A549 (cell line): Measurements from ENCODE around the gene TEDDM1. TPM values are rescaled to one million over a fixed set of nuclear protein-coding genes. Genes with fewer than 3 reads are reported as not detected.

Source experiments
- ATAC-seq, 2 experiments: fragments of 200-7000 bp in 1 of 2; fragments of >200 bp in 1 of 2; cut with Nextera tagmentation in 1 of 2; cut with Tn5 transposase in 1 of 2; 3 replicates each; pipeline versions ENCODE4 v1.8.0 to v1.9.1; 2018 to 2020; ENCODE audit warnings: mild to moderate bottlenecking in 1 of 2, moderate library complexity in 1 of 2
- CTCF ChIA-PET: fragments of 300-600 bp; sonication (Branson Sonifier 250); formaldehyde crosslinking; extraction: SDS; loops from one replicate; lab custom pipeline; 2021; ENCODE audit warnings: antibody characterized with exemption, inconsistent platforms; lab: Yijun Ruan, JAX
- POLR2A ChIA-PET: fragments of 350-600 bp; formaldehyde crosslinking; extraction: SDS; loops from one replicate; lab custom pipeline; 2021; ENCODE audit warnings: antibody characterized with exemption, inconsistent platforms; lab: Yijun Ruan, JAX
- DNase-seq, 2 experiments: peaks; one replicate each; pipeline versions ENCODE4 v3.0.0 to v3.0.0-alpha.2; 2011 to 2016; ENCODE audit warnings: low read depth in 1 of 2, low spot score in 1 of 2
- FAIRE-seq: peaks from 2 replicates; lab custom pipeline; 2011; peaks lifted over from hg19 to GRCh38; lab: Jason Lieb, UNC
- H3K27ac ChIP-seq, 2 experiments: fragments of >200 bp; sonication (Bioruptor Twin); formaldehyde crosslinking; 3 replicates each; pipeline ENCODE4 v1.5.1; 2016 to 2017
- H3K4me1 ChIP-seq: fragments of >200 bp; sonication (Bioruptor Twin); formaldehyde crosslinking; 3 replicates; pipeline ENCODE4 v1.6.1; 2016
- H3K4me2 ChIP-seq: fragments of >200 bp; sonication (Bioruptor Twin); formaldehyde crosslinking; 3 replicates; pipeline ENCODE4 v1.6.1; 2016
- H3K4me3 ChIP-seq: fragments of >200 bp; sonication (Bioruptor Twin); formaldehyde crosslinking; 3 replicates; pipeline ENCODE4 v1.5.1; 2016
- H3K9me3 ChIP-seq: fragments of >200 bp; sonication (Bioruptor Twin); formaldehyde crosslinking; 3 replicates; pipeline ENCODE4 v1.6.1; 2016
- ATOH8 ChIP-seq: fragments of 250-450 bp; sonication (Bioruptor Pico); IDR thresholded peaks from 2 replicates; pipeline ENCODE4 v1.5.0; 2020; ENCODE audit warnings: low read depth, mild to moderate bottlenecking, moderate library complexity
- BHLHE40 ChIP-seq: IDR thresholded peaks from 2 replicates; pipeline ENCODE4 v1.6.1; 2012; ENCODE audit warnings: low read depth, low read length, inconsistent platforms
- CBX2 ChIP-seq: fragments of 200-600 bp; sonication (generic); IDR thresholded peaks from 2 replicates; pipeline ENCODE4 v1.6.1; 2016; ENCODE audit warnings: low read depth, mild to moderate bottlenecking, borderline replicate concordance
- CEBPB ChIP-seq, 2 experiments: fragments of >200 bp in 1 of 2; sonication (Bioruptor Twin) in 1 of 2; formaldehyde crosslinking in 1 of 2; IDR thresholded peaks; 2 replicates each; pipeline ENCODE4 v1.6.1; 2012 to 2016
- CHD2 ChIP-seq: fragments of 150-350 bp; IDR thresholded peaks from 2 replicates; pipeline ENCODE4 v1.6.1; 2014; ENCODE audit warnings: low read length; ENCODE audit not compliant: partially characterized antibody
- CHD4 ChIP-seq: fragments of 200-600 bp; sonication (generic); IDR thresholded peaks from 2 replicates; pipeline ENCODE4 v1.6.1; 2016; ENCODE audit warnings: antibody characterized with exemption, mild to moderate bottlenecking, borderline replicate concordance
- E2F6 ChIP-seq: IDR thresholded peaks from 2 replicates; pipeline ENCODE4 v1.6.1; 2012; ENCODE audit warnings: low read depth, borderline replicate concordance
- EHMT2 ChIP-seq: fragments of 200-600 bp; sonication (generic); IDR thresholded peaks from 2 replicates; pipeline ENCODE4 v1.6.1; 2016; ENCODE audit warnings: antibody characterized with exemption, low read depth, mild to moderate bottlenecking, moderate library complexity
- EP300 ChIP-seq, 2 experiments: fragments of >200 bp; sonication (Bioruptor Twin); formaldehyde crosslinking; IDR thresholded peaks; 2 replicates in 1 of 2; 3 replicates in 1 of 2; pipeline ENCODE4 v1.6.1; 2016 to 2017
- ESRRA ChIP-seq: fragments of 150-350 bp; IDR thresholded peaks from 2 replicates; pipeline ENCODE4 v1.6.1; 2014; ENCODE audit warnings: mild to moderate bottlenecking, low read length, borderline replicate concordance
- FOSL2 ChIP-seq, 2 experiments: fragments of 450-650 bp in 1 of 2; fragments of >200 bp in 1 of 2; sonication (Bioruptor Twin) in 1 of 2; formaldehyde crosslinking; IDR thresholded peaks; 2 replicates each; pipeline versions ENCODE4 v1.5.0 to v1.6.1; 2016 to 2020; ENCODE audit warnings: mild to moderate bottlenecking in 1 of 2, moderate library complexity in 1 of 2
- FOXS1 ChIP-seq: fragments of 250-450 bp; sonication (Bioruptor Pico); IDR thresholded peaks from 2 replicates; pipeline ENCODE4 v1.5.0; 2020; ENCODE audit warnings: mild to moderate bottlenecking, moderate library complexity
- HMGXB4 ChIP-seq: fragments of 250-450 bp; sonication (Bioruptor Pico); IDR thresholded peaks from 2 replicates; pipeline ENCODE4 v1.5.0; 2021; ENCODE audit warnings: mild to moderate bottlenecking, moderate library complexity, borderline replicate concordance
- HOXB13 ChIP-seq: fragments of 250-450 bp; sonication (Bioruptor Pico); IDR thresholded peaks from 2 replicates; pipeline ENCODE4 v1.5.0; 2020; ENCODE audit warnings: low read depth, mild to moderate bottlenecking, moderate library complexity
- HOXB5 ChIP-seq: fragments of 250-450 bp; sonication (Bioruptor Pico); IDR thresholded peaks from 2 replicates; pipeline ENCODE4 v1.5.0; 2020; ENCODE audit warnings: mild to moderate bottlenecking, moderate library complexity
- KDM1A ChIP-seq: fragments of 200-600 bp; sonication (generic); IDR thresholded peaks from 2 replicates; pipeline ENCODE4 v1.6.1; 2016; ENCODE audit warnings: low read depth, mild to moderate bottlenecking
- MAZ ChIP-seq: fragments of 150-350 bp; IDR thresholded peaks from 2 replicates; pipeline ENCODE4 v1.6.1; 2014; ENCODE audit warnings: antibody characterized with exemption, low read depth, low read length, borderline replicate concordance
- NPAS2 ChIP-seq: fragments of 250-450 bp; sonication (Bioruptor Pico); IDR thresholded peaks from 2 replicates; pipeline ENCODE4 v1.8.0; 2022; ENCODE audit warnings: mild to moderate bottlenecking, moderate library complexity, borderline replicate concordance
- POLR2AphosphoS2 ChIP-seq: conservative IDR thresholded peaks from 2 replicates; pipeline ENCODE4 v1.6.1; 2012; ENCODE audit warnings: low read length, improper control_type of control experiment, inconsistent platforms
- RAD21 ChIP-seq, 2 experiments: fragments of >200 bp in 1 of 2; sonication (Bioruptor Twin) in 1 of 2; formaldehyde crosslinking in 1 of 2; IDR thresholded peaks in 1 of 2; conservative IDR thresholded peaks in 1 of 2; 2 replicates in 1 of 2; 3 replicates in 1 of 2; pipeline ENCODE4 v1.6.1; 2012 to 2018; ENCODE audit warnings: inconsistent platforms in 1 of 2
- RARB ChIP-seq: fragments of 250-450 bp; sonication (Bioruptor Pico); IDR thresholded peaks from 2 replicates; pipeline ENCODE4 v1.8.0; 2021; ENCODE audit warnings: mild to moderate bottlenecking, moderate library complexity
- RFX5 ChIP-seq: fragments of 450-650 bp; IDR thresholded peaks from 2 replicates; pipeline ENCODE4 v1.7.1; 2014; ENCODE audit warnings: antibody characterized with exemption, mild to moderate bottlenecking, moderate library complexity
- USF2 ChIP-seq: fragments of 450-650 bp; IDR thresholded peaks from 2 replicates; pipeline ENCODE4 v1.6.1; 2014; ENCODE audit warnings: antibody characterized with exemption
- ZFP36 ChIP-seq: fragments of 450-650 bp; IDR thresholded peaks from 2 replicates; pipeline ENCODE4 v1.6.1; 2014; ENCODE audit warnings: borderline replicate concordance; ENCODE audit not compliant: partially characterized antibody
- WGBS: methylation state at CpG from one replicate; pipeline ENCODE4 v1.1.6; 2017; ENCODE audit errors: missing lambda C conversion rate; 5-methylcytosine and 5-hydroxymethylcytosine counted together
- polyA plus RNA-seq, 4 experiments: library from polyadenylated mRNA; depleted of rRNA in 3 of 4; stranded (reverse); fragments of >200 nt; fragmentation: RNase III in 1 of 4; extraction: RNeasy Plus Mini Kit Qiagen cat#74134 plus additional on column Dnase treatment in 1 of 4; gene quantifications; 2 replicates in 3 of 4; 3 replicates in 1 of 4; pipeline ENCODE4 v1.2.3, GENCODE V29; 2011 to 2017

Gene TEDDM1
- polyA plus RNA-seq, 2 of the 4 experiments (the other 2 are of a cell fraction) = not detected

- DNase-seq = no peak
- ChIA-PET CTCF (interaction anchor here (1.3 kb wide), 2 partner anchors 9 to 12 kb away, joined by 3 to 14 read pairs; no protein-coding TSS in a partner anchor), POLR2A (no interaction called here)
- Histone ChIP-seq H3K4me1 (no peaks in the 10 kb centered on the region), H3K27ac (no peak overlapping the region), H3K4me2 (no peak overlapping the region), H3K9me3 (0 out of 3 replicates have a peak, but pooled peaks cover 2% of the 10 kb centered on the region), H3K4me3 (no peak overlapping the region)
- FAIRE-seq = no peak
- TF ChIP-seq HOXB13 (CRISPR knock-in tag) (no peak), KDM1A (no peak), MAZ (no peak), EP300 (IDR thresholded peaks at IDR 0.05) (no peak), FOXS1 (CRISPR knock-in tag) (no peak), ZFP36 (no peak), E2F6 (no peak), FOSL2 (IDR thresholded peaks at IDR 0.05) (no peak), FOSL2 (CRISPR knock-in tag; IDR thresholded peaks at IDR 0.05) (no peak)
- no peak for ATAC-seq
- whole genome bisulfite sequencing = 42% methylated on average over 1 of the region's 1 CpG
These were observed 5.1 kb upstream of the TEDDM1 start for GRCh38 chr1:182405578-182405977.

- TF ChIP-seq ATOH8 (CRISPR knock-in tag) (no peak), MAZ (no peak), ESRRA (no peak), CEBPB (IDR thresholded peaks at IDR 0.05) (no peak), BHLHE40 (no peak), CHD2 (no peak), FOSL2 (IDR thresholded peaks at IDR 0.05) (no peak), FOSL2 (CRISPR knock-in tag; IDR thresholded peaks at IDR 0.05) (no peak), RAD21 (conservative IDR thresholded peaks at IDR 0.05 in 1 of 2, IDR thresholded peaks at IDR 0.05 in 1 of 2) (no peak), HOXB13 (CRISPR knock-in tag) (no peak), RFX5 (no peak), NPAS2 (CRISPR knock-in tag) (no peak), EHMT2 (no peak)
- TF ChIP-seq, all 56 proteins: peak for 0
- WGBS = 11% methylated on average over 1 of the region's 1 CpG
- H3K4me3 ChIP-seq = no peak overlapping the region
- H3K4me1 ChIP-seq = no peaks in the 10 kb centered on the region
- ChIA-PET CTCF (interaction anchor here (1.3 kb wide), 2 partner anchors 8 to 13 kb away, joined by 3 to 14 read pairs; no protein-coding TSS in a partner anchor), POLR2A (no interaction called here)
- no peak overlapping the region for H3K4me2 ChIP-seq
- no peak for FAIRE-seq
- no peak for DNase-seq
- peak in 1 of 2 experiments; percentile 59; a peak in 2 of 6 replicates for ATAC-seq
- H3K9me3 ChIP-seq = 0 out of 3 replicates have a peak, but pooled peaks cover 2% of the 10 kb centered on the region
- H3K27ac ChIP-seq = no peak overlapping the region
These were observed 4.3 kb upstream of the TEDDM1 start for GRCh38 chr1:182404781-182405180.

GRCh38 chr1:182397653-182398393 is 2.6 kb downstream of the TEDDM1 start:
- Histone ChIP-seq H3K27ac (no peak overlapping the region), H3K4me3 (no peak overlapping the region), H3K4me1 (no peaks in the 10 kb centered on the region), H3K4me2 (no peak overlapping the region), H3K9me3 (no peaks in the 10 kb centered on the region)
- ChIA-PET POLR2A (interaction anchor here (2.3 kb wide), 1 partner anchor 255 kb away, joined by 13 read pairs; no protein-coding TSS in a partner anchor), CTCF (interaction anchor here (0.7 to 10.7 kb wide), 12 partner anchors 10 to 1084 kb away, joined by 3 to 194 read pairs (median 5); no protein-coding TSS in a partner anchor)
- FAIRE-seq (no peak), ATAC-seq (no peak), DNase-seq (no peak)
- 70% methylated on average over 8 of the region's 8 CpGs for WGBS
- TF ChIP-seq BHLHE40 (no peak), HMGXB4 (no peak), CBX2 (no peak), RFX5 (no peak), RAD21 (conservative IDR thresholded peaks at IDR 0.05 in 1 of 2, IDR thresholded peaks at IDR 0.05 in 1 of 2) (no peak), POLR2AphosphoS2 (no peak), CHD4 (no peak), USF2 (no peak), HOXB5 (CRISPR knock-in tag) (no peak), RARB (CRISPR knock-in tag) (no peak)
